GM19463 (cell line): Measurements from ENCODE around the gene CDKN2B.

Source experiments
- ATAC-seq: cut with Tn5 transposase; IDR thresholded peaks from one replicate; pipeline ENCODE4 v1.9.1; 2021; ENCODE audit warnings: mild to moderate bottlenecking, moderate library complexity; ENCODE audit not compliant: unreplicated experiment

Gene CDKN2B

DNA sequence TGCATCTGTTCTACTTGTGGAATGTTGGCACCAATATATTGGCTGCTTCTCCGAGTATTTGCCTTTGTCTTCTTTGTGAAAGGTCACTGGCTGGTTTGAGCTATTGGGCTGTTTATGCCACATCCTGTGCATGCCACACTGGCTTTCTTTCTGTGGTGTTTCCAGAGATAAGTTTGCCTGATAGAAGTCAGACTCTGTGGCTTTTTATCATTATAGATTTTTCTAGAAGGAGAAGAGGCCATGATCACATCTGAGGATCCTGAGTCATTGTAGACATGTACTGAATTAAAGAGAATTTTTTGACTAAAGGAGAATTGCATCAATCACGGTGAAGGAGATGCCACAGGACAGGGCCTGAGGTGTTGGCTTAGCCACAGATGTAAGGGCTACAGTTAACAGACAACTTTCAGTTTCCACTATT is 26.5 kb upstream of the CDKN2B start:
- no peak for ATAC-seq

DNA sequence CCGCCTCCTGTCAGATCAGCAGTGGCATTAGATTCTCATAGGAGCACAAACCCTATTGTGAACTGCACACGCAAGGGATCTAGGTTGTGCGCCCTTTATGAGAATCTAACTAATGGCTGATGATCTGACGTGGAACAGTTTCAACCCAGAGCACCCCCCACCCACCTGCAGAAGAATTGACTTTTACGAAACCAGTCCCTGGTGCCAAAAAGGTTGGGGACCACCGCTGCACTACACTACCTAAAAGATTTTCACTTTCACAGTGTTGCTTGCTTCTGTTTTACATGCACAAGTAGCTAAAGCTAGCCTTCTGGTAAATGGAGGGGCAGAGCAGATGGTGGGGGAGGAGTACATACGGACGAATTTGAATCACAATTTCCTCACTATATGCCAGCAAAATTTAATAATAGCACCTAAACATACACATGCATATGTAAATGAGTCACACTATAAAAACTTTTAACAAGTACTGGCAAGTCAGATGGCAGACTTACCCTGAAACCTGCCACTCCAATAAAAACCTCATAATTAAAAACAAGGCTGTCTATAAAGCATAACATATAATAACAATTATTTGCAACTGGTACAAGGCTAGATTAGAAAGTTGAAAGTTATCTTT is 24.0 kb upstream of the CDKN2B start:
- ATAC-seq, result no peak

DNA sequence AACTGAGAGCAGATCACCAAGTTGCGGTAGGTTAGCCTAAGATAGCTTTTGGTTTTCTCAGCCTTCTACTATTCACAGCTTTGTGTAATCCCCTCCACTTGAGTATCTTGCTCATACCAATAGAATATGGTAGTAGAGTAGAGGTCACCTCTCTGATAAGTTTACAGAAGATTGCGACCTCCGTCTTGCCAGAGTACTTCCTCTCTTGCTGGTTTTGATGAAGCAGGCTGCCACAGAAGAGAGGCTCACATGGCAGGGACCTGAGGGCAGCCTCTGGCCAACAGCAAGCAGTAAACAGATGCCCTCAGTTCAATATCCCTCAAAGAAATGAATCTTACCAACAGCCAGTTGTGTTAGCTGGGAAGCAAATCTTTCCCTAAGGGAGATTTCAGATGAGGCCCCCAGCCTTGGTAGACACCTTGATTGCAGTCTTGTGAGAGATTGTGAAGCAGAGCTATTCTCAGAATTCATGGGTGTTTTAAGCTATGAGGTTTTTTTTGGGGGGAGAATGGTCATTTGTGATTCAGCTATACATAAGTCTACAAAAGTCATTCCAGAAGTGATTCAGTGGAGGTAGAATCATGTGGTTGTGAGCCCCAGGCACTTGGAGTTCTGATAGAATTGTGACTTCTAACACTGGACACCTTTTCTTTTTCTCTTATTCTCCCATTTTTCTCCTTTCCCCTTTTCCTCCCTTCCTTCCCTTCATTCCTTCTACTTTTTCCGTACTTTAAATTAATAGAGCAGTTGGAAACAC is 22.7 kb upstream of the CDKN2B start:
- no peak for ATAC-seq

DNA sequence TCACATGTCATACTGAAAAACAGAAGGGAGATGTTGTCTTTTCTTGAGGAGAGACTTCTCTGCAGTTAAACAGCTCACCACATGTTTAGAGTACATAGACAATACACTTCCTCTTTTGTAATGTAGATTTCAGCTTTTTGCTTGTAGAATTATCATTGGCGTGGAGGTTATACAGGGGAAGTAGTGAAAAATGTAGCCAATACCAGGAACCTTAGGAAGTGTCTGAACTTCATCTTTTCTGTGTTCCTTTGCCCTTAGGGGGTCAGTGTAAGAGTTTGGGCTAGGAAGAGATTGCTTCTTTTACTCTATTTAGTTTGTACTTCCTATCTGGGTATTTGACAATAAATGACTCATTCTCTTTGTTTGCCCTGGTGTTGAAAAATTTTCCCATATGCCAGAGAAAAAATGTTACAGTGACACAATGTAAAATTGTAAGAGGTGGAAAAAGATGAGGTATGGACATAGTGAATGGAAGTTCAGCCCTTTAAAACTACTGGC is 21.0 kb upstream of the CDKN2B start:
- ATAC-seq, result peak; percentile 67

DNA sequence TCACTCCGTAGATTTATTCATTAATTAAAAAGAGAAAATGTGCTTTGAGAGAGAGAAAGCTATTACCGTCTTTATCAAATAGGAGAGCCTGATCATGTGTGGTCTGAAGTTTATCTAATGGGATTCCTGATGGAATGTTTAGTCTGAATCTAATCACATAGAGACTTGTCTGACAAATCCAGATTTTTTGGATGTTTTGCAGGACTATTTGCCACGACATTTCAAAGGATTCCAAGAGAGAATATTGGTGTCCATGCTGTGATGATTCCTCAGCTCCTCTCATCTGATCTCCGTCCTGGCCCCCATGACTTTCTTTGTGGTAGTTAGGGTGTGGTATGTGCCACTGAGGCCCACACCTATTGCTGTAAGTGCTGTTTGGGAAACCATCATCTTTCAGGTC is 20.1 kb upstream of the CDKN2B start:
- ATAC-seq, result no peak

DNA sequence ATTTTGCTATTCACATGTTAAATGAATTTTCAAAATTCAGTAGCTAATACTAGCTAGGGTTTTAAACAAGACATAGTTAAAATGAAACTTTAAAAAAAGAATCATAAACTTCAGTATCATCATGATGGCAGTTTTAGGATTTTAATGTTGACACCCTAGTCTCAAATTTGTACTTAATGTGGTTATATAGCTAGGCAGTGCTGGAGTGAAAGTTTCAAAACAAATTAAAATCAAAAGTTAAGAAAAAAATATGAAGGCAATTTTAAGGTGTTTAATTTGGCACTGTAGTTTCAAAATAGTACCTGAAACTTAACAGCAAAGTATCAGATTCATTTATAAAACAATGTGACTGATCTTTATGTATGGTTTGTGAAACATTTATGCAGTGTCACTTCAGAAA is 19.3 kb upstream of the CDKN2B start:
- ATAC-seq, result no peak

DNA sequence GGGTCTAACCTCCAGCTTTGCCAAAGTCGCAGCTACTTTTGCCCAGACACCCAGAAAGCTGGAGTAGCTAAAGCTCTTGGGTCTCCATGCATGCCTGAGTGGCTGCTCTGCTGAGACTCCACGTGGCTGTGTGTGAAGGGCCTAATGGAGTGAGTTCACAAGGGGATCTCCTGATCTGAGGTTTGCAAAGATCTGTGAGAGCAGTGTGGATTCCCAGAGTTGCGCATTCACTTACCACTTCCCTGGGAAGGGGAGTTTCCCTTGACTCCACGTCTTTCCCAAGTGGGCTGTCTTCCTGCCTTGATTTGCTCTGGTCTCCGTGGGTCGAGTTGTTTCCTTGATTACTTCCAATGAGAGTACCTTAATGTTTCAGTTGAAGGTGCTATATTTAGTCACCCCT is 17.6 kb upstream of the CDKN2B start:
- no peak for ATAC-seq

DNA sequence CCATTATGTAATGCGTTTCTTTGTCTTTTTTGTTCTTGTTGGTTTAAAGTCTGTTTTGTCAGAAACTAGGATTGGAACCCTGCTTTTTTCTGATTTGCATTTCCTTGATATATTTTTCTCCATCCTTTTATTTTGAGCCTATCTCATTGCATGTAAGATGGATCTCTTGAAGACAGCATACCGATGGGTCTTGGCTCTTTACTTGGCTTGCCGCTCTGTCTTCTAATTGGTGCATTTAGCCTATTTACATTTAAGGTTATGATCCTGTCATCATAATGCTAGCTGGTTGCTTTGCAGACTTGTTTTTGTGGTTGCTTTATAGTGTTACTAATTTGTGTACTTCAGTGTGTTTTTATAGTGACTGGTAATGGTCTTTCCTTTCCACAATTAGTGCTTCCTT is 13.3 kb upstream of the CDKN2B start:
- no peak for ATAC-seq

DNA sequence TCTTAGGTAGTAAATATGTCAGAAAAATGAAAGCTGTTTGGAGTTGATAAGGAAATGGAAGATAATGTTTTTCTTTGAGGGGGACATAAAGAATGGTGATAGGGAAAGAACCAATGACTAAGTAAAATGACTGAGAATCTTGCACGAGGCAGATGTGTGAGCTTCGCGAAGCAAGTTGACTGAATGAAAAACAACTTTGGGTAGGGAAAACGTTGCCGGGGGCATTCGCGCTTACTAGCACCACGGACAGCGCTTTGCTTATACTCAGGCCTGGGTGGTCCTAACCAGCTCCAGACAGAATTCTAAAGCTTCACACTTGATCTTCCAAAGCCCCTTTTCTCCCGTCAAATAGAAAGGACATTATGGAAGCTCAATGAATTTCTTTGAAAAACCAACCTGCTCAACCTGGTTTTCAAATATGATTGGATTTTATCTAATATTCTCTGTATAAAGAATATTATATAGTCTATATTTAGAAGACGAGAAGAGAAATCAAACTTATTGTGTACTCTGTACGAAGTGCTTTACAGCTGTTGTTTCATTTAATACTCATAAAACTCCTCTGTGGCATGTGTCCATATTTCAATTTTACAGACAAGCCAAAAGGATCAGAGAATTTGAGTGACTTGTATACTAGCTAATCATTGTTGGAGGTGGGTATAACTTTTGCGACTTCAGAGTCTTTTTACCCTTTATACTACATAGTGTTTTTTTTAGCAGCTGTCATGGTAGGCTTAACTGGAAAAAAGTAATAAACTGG is 1.9 kb upstream of the CDKN2B start:
- ATAC-seq, result no peak

DNA sequence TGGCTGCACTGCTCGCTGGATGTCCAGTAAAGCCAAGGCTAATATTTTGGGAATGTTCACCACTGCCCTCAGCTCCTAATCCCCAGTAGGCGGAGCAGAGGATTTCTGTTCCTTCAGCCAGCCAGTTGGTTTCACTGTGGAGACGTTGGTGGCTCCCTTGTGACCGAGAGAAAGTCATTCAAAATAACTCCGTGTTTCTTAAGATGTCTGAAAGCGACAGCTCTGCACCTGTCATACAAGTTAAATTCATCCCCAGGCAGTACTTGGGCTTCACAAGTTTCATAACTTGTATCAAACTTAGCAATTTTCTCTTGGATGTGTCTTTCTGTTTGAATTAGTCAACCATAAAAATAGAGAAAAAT is 382 bp upstream of the CDKN2B start:
- ATAC-seq, result peak; percentile 34

DNA sequence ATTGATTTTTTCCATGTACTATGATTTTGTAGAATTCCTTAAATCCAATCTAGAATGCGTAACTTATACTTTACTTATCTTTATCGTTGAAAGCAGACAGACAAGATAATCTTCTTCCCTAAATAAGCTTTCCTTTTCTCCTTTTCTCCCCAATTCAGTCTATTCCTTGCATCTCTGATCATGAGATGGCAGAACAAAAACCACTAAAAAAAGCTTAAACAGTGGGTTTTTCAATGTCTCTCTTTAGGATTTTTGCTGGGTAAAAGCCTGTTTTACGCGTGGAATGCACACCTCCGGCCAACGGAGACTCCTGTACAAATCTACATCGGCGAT is 755 bp downstream of the CDKN2B start:
- no peak for ATAC-seq

DNA sequence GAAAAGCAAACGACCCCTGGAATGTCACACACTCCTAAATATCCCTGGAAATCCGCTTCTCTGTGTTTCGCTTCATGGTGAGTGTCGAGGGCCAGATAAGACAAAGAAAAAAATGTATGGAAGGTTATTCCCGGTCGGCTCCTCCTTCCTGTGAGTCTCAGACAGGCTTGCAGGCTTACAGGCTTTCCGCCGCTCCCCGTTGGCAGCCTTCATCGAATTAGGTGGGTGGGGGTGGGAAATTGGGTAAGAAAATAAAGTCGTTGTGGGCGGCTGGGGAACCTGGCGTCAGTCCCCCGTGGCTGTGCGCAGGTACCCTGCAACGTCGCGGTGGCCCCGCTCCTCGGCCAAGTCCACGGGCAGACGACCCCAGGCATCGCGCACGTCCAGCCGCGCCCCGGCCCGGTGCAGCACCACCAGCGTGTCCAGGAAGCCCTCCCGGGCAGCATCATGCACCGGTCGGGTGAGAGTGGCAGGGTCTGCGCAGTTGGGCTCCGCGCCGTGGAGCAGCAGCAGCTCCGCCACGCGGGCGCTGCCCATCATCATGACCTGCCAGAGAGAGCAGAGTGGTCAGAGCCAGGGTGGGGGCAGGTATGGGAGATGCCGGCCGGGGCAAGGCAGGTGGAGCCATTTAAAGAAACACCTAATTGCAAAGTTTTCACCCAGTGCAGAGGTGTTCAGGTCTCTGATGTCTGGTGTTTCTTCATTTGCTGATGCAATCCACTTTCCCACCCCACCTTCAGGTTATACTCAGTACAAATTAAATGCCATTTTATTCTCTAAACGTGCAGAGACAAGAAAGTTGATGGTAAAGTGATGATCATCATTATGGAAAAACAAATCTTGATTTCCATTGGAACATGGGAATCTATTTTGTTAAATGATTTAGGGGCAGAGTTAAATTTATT is 3.2 kb downstream of the CDKN2B start:
- no peak for ATAC-seq

DNA sequence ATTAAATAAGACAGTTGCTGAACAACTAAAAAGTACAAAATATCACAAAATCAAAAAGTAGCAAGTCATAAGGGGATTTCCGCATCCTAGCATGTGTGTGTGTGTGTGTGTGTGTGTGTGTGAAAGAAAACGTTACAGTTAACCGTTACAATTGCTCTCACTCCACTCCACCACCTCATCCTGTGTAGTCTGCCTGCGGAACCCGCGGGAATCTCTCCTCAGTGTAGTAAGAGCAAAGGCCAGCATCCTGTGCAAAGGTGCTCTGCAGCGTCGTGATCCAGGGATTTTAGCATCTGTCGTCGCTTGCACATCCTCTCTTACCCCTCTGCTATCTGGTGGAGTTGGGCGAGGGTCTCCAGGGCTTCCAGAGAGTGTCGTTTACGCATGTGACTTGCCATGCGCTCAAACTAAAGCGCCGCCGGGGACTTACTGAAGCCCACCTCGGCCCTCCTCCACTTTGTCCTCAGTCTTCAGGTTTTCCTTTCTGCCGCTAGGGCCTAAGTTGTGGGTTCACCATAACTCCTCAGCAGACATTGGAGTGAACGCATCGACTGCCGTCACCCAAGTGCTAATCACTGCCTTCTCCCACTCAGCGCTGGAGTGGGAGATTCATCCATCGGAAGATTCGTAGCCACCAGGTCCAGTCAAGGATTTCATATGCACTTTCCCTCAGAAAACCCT is 3.9 kb downstream of the CDKN2B start:
- no peak for ATAC-seq

DNA sequence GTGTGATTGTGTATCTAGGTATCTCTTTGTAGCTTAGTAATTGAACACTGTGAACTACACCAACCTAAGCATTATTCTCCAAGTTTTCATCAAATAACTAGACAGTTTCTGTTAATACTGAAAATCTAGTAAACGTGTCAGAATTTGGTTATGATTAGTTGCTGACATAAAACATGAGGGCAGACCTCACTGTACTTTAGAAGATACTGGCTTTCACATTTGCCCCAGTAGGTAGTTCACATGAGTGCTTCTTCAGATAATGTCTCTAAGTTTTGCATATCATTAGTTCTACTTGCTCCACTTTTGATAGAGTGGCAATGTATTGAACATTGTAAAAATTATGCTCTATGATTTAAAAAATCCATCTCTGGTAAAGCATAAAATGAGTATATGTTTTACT is 7.1 kb downstream of the CDKN2B start:
- ATAC-seq, result no peak

DNA sequence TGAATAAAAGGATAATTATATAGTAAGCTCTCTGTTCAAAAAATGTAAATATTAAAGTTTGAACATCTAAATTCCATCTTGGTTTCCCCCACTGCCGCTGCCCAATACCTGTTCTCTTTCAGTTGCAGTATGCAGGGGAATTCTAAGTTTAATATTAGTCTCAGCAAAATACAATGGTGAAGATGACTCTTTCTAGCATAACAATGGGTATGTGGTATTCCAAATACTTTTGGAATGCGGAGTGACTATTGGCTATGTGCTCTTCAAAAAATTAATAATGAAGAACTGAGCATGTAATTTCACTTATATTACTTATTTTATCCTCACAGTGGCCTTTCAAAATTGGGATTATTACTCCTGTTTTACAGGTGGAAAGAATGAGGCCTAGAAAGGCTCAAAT is 11.1 kb downstream of the CDKN2B start:
- ATAC-seq, result no peak

DNA sequence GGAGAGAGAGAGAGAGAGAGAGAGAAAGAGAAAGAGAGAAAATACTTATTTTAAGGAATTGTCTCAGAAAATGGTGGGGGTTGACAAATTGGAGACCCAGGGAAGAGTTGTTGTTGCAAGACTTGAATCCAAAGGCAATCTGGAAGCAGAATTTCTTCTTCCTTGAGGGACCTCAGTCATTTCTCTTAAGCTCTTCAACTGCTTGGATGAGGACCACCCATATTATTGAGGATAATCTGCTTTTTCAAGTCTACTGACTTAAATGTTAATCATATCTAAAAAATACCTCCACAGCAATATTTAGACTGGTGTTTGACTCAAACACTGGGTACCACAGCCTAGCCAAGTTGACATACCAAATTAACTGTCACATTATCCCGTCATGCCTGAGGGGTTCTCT is 11.6 kb downstream of the CDKN2B start:
- no peak for ATAC-seq

DNA sequence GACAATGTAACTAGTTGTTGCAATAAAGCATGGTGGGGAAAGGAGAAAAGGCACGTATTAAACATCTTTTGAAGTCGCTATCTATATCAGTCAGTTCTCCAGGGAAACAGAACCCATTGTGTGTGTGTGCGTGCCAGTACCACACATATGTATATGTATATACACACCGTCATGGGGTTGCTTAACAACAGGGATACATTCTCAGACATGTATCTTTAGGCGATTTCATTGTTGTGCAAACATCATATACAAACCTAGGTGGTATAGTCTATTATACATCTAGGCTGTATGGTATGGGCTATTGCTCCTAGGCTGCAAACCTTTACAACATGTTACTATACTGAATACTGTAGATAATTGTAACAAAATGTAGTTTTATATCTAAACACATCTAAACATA is 12.2 kb downstream of the CDKN2B start:
- no peak for ATAC-seq

DNA sequence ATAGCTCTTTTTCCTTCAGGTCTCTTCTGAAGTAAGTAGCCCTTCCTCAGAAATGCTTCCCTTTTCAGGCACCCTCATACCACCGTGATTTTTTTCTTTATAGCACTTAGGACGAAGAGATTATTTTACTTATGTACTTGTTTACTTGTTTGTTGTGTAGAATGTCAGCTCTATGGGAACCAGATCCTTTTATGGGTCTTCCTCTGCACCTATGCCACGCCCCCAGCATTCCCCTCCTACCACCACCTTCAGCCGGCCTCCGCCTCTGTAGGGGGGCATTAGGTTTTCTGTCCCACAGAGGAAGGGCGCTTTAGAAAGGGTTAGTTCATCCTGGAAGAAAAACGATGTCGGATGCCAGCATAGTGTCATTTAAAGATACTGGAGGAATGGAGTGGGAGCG is 12.7 kb downstream of the CDKN2B start:
- ATAC-seq, result no peak

DNA sequence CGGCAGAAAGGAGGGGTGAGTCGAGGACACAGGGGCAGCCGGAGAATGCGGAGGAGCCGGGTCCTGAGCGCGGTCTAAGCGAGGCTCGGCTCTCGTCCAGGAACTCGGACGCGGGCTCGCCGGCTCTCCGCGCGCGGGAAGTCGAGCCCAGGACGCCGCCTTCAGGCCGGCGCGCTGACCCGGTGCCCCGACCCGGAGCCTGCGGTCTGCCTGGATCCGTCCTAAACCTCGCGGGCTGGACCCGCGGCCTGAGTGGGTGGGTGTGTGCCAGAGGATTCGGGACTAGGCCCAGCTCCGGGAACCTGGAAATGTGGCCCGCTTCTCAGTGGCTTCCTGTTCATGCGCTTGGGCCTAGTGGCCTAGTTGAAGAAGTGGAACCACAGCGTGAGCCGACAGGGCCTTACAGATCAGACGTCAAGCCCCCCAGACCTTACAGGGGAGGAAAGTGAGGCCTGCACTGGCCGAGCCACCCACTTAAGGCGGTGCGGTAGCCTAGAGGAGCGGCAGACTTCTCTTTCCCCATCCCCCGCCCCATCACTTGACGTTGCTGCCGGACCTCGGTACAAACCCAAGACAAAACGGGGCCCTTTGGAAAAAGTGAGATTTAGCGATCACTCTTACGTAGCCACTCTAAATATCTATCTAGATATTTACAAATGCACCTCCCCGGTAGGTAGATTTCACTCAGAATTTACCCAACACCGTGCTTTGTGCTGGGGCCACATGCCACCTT is 13.3 kb downstream of the CDKN2B start:
- no peak for ATAC-seq
